SKM-1 treated with dmso at 0.1 percent for 144 hours (cell line): ENCODE data around the gene NRAS.

Experiments
- DNase-seq: peaks from one replicate; lab custom pipeline; 2025; ENCODE audit not compliant: unreplicated experiment; lab: John Stamatoyannopoulos, UW

The NRAS gene

DNA sequence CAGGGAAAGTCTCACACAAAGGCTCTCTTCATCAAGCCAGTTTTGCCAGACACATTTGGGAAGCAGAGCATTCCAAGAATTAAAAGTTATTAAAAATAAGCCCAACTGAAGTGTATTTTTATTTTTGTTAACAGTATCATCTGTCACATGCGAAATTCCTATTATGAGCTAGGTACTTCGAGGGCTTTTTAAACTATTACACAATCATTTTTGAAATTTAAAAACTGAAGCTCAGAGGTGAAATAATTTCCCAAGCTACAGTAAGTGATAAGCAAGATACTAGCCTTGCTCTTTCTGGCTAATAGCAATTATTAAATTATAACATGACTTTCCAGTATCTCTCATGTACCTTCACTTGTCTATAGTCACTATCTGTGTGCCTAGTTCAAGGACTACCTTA is 12.0 kb upstream of the NRAS start:
- DNase-seq = no peak

GRCh38 chr1:114725230-114725629 is 8.7 kb upstream of the NRAS start:
- no peak for DNase-seq

DNA sequence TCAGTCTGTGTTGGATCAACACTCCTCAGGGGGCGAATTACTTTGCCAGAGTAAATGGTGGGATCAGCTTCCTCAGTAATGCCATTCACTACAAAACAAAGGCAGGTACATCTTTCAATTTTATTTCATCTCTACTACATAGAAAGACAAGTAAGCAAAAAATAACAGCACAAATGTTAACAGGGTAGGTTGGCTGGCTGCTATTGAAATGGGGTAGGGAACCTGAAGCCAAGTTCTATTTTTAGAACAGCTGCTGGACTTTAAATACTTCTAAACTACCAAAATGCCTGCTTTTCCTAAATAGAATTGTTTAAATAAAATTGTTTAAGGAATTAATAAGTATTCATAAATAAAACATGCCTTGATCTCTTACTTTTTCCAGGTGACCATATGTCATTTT is 7.3 kb upstream of the NRAS start:
- no peak for DNase-seq

DNA sequence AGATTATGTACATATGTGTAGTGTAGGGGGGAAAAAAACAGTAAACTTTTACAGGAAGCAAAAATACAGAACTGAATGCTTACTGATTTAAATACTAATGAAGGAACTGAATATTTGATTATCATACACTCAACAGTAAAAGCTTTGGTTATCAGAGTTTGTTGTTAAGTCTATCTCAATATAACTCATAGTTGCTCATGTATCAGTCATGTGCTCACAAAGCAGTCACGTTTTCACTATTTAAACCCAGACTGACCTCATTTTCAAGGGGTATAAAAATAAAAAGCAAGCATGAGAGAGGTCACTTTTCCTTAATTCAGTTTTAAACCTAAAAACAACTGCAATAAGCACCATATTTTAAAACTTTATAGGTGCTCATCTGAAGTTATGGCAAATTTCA is 6.9 kb upstream of the NRAS start:
- no peak for DNase-seq

- no peak for DNase-seq
Measured at GRCh38 chr1:114720492-114720891, 3.9 kb upstream of the NRAS start.

GRCh38 chr1:114719424-114719787 is 2.8 kb upstream of the NRAS start:
- no peak for DNase-seq

GRCh38 chr1:114718661-114719423 is 2.3 kb upstream of the NRAS start:
- no peak for DNase-seq

DNA sequence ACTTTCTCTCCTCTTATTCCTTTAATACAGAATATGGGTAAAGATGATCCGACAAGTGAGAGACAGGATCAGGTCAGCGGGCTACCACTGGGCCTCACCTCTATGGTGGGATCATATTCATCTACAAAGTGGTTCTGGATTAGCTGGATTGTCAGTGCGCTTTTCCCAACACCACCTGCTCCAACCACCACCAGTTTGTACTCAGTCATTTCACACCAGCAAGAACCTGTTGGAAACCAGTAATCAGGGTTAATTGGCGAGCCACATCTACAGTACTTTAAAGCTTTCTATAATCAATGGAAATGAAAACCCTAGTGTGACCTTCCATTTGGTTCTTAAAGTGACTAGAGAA is 643 bp downstream of the NRAS start:
- DNase-seq = no peak

DNA sequence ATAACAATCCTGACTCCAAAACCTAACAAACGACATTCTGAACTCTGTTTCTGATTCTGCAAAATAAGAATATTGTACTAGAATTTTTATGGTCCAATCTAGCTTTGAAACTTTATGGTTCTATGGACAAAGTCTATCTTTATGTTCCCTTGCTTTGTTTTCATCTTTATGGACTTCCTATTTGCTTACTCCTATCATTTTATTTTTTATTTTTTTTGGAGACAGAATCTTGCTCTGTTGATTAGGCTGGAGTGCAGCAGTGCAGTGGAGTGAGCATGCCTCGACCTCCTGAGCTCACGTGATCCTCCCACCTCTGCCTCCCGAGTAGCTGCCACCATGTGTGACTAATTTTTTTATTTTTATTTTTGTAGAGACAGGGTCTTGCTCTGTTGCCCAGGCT is 3.6 kb downstream of the NRAS start:
- DNase-seq = no peak

DNA sequence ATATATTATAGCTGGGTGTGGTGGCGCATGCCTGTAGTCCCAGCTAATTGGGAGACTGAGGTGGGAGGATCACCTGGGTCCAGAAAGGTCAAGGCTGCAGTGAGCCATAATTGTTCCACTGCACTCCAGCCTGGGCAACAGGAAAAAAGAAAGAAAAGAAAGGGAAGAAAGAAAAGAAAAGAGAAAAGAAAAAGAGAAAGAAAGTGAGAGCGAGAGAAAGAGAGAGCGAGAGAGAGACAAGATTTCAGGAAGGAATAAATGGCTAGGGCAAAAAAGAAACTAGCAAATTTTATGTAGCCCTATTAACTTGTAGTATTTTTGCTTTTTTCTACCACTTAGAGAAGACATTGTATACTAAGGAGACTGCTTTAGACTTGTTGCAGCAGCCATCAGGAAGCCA is 6.2 kb downstream of the NRAS start:
- no peak for DNase-seq

GRCh38 chr1:114707604-114708003 is 9.0 kb downstream of the NRAS start:
- no peak for DNase-seq

GRCh38 chr1:114703242-114703641 is 13.3 kb downstream of the NRAS start:
- no peak for DNase-seq

DNA sequence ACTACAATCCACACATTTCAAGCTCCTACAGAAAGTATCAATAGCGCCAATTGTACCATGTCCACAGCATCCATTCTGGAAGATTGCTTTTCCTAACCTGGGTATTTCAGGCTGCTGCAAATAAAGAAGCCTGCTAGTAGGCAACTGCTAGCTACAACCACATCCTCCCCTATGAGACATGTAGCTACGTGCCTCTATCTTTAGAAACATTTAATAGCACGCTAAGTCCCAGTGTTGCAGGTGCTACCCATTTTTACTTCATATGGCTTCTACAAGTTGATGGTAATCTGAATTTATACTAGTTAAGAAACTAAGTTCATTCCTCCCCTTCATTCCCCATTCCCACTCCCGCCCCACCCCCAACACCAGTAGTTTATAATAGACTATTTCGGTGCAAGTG is 13.8 kb downstream of the NRAS start:
- DNase-seq = no peak

- no peak for DNase-seq
Measured at GRCh38 chr1:114701931-114702330, 14.6 kb downstream of the NRAS start.

GRCh38 chr1:114700036-114700600 is 16.5 kb downstream of the NRAS start:
- DNase-seq = no peak

DNA sequence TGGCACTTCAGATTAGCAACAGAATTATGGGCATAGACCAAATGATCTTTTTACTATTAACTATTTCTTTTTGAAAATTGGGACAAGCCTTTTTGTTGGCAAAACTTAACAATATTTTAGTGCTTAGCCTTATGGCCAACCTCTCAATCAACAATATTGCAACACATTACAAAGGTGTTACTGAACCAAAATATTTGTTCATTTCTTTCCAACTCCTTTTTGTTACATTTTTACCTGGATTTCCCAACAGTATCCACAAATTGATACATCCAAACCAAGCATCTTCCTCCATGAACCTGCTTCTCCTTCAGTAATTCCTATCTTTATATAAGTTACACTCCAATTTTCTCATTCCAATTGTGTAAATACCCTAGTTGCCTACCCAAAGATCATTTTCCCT is 19.8 kb downstream of the NRAS start:
- DNase-seq = no peak

DNA sequence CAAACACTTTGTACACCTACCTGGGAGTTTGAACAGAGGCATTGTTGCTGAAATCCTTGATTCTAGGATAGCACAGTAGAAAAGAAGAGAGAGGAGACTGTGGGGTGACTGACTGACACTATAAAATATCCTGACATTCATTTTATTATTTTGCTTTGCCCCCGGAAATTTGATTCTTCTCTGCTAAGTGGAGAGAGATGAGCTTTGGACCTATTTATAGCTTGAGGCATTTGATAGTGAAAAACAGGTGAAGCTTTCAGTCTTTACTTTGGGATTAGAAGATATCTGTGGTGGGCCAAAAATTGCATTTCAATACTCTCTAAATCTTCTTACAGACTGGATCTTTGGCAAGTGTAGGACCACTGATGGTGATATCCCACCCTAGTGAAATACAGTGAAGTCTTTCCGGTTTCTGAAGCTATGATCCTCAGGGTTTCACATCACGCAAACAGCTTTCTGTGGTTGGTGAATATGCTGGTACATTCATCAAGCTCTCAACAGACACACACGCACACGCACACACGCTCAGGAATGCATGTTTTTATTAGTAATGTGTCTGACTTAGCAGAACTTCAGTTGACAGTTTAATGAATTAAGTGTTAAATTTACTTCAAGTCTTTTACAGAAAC is 21.0 kb downstream of the NRAS start, which contains the start of gene AMPD1:
Gene AMPD1, minus strand, starts transcription at position 117 of the 629 bp plus-strand sequence. Its CDS starts 75 bp downstream, at position 42.
- no peak for DNase-seq

- DNase-seq = no peak
Measured at GRCh38 chr1:114694540-114695310, 21.8 kb downstream of the NRAS start.

GRCh38 chr1:114692947-114693346 is 23.6 kb downstream of the NRAS start:
- DNase-seq = no peak

GRCh38 chr1:114691061-114691460 is 25.5 kb downstream of the NRAS start:
- no peak for DNase-seq

GRCh38 chr1:114690148-114690547 is 26.4 kb downstream of the NRAS start:
- DNase-seq = no peak

GRCh38 chr1:114688526-114688925 is 28.0 kb downstream of the NRAS start:
- no peak for DNase-seq
